Mucosa of descending colon (tissue), 3 donors: Measurements from ENCODE around the gene GALNT4. TPM values are rescaled to one million over a fixed set of nuclear protein-coding genes. Genes with fewer than 3 reads are reported as not detected.

ENCODE experiments used
- ATAC-seq: fragments of 200-7000 bp; cut with Tn5 transposase; one replicate; pipeline ENCODE4 v1.9.1; 2020; ENCODE audit warnings: mild to moderate bottlenecking, moderate library complexity
- DNase-seq, 3 donors: peaks; one replicate each; pipeline ENCODE4 v3.0.0-alpha.2; 2020
- H3K36me3 ChIP-seq: fragments of 200-600 bp; one replicate; pipeline ENCODE4 v1.8.0; 2021; ENCODE audit warnings: low read depth, mild to moderate bottlenecking
- H3K4me1 ChIP-seq: fragments of 200-600 bp; one replicate; pipeline ENCODE4 v1.8.0; 2021; ENCODE audit warnings: low read depth, mild to moderate bottlenecking
- H3K4me3 ChIP-seq: fragments of 200-600 bp; one replicate; pipeline ENCODE4 v1.8.0; 2021; ENCODE audit warnings: mild to moderate bottlenecking
- H3K9me3 ChIP-seq: fragments of 200-600 bp; one replicate; pipeline ENCODE4 v1.8.0; 2021; ENCODE audit warnings: mild to moderate bottlenecking
- intact Hi-C, 2 donors: fragments of 100-400 bp; cut with DNase I in 1 of 2; cut with micrococcal nuclease in 1 of 2; formaldehyde crosslinking; loops; one replicate each; pipeline versions ENCODE4 v1.11.0 to v1.11.1; 2022; cut with DNase I, micrococcal nuclease
- total RNA-seq, 3 donors: library from RNA; stranded (reverse); fragmentation: NEBNext Ultra II Directional in 2 of 3; extraction: Animal tissue kit (Norgen Biotek cat#: 25700) in 2 of 3; gene quantifications; one replicate each; pipeline versions ENCODE4 v1.2.1 to v1.2.4, GENCODE V29; 2021 to 2023
- TF ChIP-seq, protein P1 (sequence below): fragments of 200-600 bp; IDR thresholded peaks from one replicate; pipeline ENCODE4 v1.8.0; 2022; ENCODE audit warnings: antibody characterized with exemption, mild to moderate bottlenecking
- donor health status: DM: no; HTN: no; CAD: no; lungs with moderate emphysema.
- donor health status: DM: no; HTN: no; CAD: no.
- donor health status: DM: no; HTN: yes; CAD: no.

GALNT4 gene
- total RNA-seq, 3 donors from 2014 or later, result 19.3 to 49.6 (median 41.9) TPM

DNA sequence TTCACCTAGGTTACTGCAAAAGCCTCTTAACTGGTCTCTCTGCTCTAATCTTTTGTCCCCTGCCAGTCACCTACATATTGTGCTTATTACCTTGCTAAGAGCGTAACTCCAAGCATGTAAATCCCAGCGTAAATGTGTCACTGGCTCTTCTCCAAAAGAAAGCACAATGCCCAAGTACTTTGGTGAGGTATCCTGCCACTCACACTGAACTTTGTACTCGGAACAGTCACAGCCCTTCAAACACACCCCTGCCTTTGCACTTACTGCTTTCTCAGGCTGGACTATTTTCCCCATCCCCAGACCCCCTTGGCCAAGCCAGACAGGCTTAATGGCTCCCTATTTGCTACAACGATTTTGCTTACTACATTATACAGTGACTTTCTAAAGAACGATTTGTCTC, 31.7 kb downstream of the GALNT4 start:
- DNase-seq (peak in 1 of 3 donors; percentile 77), ATAC-seq (peak; percentile 89)
- intact Hi-C loops, result no loop called here
- Histone ChIP-seq H3K9me3 (no peaks in the 10 kb centered on the region), H3K4me3 (no peak overlapping the region), H3K36me3 (no peaks in the 10 kb centered on the region), H3K4me1 (peaks cover 14% of the 10 kb centered on the region)
- TF ChIP-seq, protein P1, sequence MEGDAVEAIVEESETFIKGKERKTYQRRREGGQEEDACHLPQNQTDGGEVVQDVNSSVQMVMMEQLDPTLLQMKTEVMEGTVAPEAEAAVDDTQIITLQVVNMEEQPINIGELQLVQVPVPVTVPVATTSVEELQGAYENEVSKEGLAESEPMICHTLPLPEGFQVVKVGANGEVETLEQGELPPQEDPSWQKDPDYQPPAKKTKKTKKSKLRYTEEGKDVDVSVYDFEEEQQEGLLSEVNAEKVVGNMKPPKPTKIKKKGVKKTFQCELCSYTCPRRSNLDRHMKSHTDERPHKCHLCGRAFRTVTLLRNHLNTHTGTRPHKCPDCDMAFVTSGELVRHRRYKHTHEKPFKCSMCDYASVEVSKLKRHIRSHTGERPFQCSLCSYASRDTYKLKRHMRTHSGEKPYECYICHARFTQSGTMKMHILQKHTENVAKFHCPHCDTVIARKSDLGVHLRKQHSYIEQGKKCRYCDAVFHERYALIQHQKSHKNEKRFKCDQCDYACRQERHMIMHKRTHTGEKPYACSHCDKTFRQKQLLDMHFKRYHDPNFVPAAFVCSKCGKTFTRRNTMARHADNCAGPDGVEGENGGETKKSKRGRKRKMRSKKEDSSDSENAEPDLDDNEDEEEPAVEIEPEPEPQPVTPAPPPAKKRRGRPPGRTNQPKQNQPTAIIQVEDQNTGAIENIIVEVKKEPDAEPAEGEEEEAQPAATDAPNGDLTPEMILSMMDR, result no peak

DNA sequence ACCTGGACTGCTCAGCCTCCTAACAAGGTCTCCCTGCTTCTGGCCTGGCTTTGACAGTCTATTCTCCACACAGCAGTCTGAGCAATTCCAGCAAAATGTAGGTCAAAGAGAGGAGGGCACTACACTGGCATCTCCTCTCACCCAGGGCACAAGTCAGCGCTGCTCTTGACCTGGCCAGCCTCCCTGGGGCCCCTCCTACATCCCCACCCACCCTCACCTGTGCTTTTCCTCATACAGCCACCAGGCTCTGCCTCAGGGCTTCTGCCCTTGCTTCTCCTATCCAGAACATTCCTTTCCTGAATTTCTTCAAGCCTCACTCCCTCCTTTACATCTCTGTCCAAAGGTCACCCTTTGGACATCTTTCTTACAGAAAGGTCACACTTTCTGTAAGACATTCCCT, 33.7 kb downstream of the GALNT4 start:
- Histone ChIP-seq H3K36me3 (no peaks in the 10 kb centered on the region), H3K9me3 (no peaks in the 10 kb centered on the region), H3K4me1 (peaks cover 8% of the 10 kb centered on the region), H3K4me3 (no peak overlapping the region)
- peak in 1 of 3 donors; percentile 69 for DNase-seq
- ATAC-seq, result peak; percentile 68
- intact Hi-C loops, result no loop called here
- TF ChIP-seq, protein P1, result no peak

DNA sequence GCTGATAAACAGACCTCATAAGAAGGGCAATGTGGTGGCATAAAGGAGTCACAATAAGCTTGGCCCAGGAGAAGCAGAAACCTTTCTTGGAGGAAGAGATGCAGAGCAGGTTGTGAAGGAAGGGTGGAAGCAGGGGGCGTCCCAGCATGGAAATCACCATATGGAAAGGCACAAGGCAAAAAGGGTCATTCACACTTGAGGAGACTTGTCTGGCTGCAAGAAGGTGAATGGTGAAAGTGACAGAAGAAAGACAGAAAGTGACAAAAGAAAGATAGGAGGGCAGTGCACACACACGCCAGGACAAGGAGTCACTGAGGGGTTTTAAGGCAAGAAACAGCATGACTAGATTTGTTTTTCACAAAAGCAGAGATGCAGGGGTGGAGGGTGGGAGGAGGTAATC, 38.3 kb downstream of the GALNT4 start:
- Histone ChIP-seq H3K36me3 (no peaks in the 10 kb centered on the region), H3K9me3 (no peaks in the 10 kb centered on the region), H3K4me1 (no peaks in the 10 kb centered on the region), H3K4me3 (no peak overlapping the region)
- no peak for ATAC-seq
- TF ChIP-seq, protein P1, result no peak
- intact Hi-C loops, result no loop called here
- DNase-seq, result no peak

DNA sequence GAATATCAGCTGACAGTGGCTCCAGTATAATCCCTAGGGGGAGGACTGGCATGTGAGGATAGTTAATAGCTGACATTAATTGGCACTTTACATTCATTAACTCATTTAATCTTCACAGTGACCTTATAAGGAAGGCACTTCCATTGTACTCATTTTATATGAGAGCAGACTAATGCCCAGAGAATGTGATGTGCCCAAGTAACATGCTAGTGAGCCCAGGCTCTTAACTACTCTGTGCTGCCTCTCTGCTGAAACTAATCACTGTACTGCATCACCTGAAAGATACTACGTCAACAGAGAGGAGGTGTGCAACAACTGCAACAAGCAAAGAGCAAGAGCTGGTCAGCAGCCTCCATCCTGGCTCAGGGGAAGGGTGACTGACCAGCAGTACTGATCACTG, 40.1 kb downstream of the GALNT4 start:
- intact Hi-C loops, result no loop called here
- no peak for ATAC-seq
- H3K9me3 ChIP-seq, result no peaks in the 10 kb centered on the region
- no peak overlapping the region for H3K4me3 ChIP-seq
- peaks cover 8% of the 10 kb centered on the region for H3K4me1 ChIP-seq
- no peak for DNase-seq
- H3K36me3 ChIP-seq, result no peaks in the 10 kb centered on the region
- TF ChIP-seq, protein P1, result no peak

DNA sequence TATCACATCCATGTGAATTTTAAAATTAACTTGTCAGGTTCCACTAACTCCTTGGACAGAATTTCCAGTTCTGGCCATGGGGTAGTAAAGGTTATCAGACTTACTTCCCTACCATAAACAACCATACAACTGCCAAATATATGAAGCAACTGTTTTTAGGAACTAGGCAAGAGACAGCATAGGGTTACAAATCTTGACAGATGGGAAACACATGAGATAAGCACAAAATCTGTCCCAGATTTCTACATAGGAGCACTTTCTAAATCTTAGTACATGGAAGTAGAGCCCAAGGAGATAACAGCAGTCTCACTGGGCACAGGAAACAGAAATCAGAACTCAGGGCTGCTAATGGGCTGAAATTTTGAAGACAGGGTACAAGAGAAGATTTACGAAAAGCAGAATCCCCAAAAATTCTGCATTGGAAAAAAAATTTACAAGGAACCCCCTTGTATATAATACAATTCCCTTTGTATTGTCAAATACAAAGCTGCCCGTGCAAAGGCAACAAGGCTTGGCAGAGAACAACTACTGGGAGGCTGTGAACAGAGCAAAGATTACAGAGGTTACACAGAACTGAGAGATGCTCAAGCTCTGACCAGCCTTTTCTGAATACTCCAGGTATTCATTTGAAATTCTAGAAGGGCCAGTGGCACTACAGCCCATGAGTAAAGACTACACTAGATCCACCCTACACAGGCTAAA, 43.2 kb downstream of the GALNT4 start:
- no peak for ATAC-seq
- intact Hi-C loops, result no loop called here
- no peaks in the 10 kb centered on the region for H3K36me3 ChIP-seq
- no peak overlapping the region for H3K4me3 ChIP-seq
- H3K9me3 ChIP-seq, result no peaks in the 10 kb centered on the region
- peaks cover 11% of the 10 kb centered on the region for H3K4me1 ChIP-seq
- TF ChIP-seq, protein P1, result no peak
- no peak for DNase-seq
